Activated gamma-delta T cell (primary cell): Measurements from ENCODE around the gene SLC17A2.

Experiments used
- DNase-seq: peaks from one replicate; lab custom pipeline; 2025; lab: John Stamatoyannopoulos, UW

Gene SLC17A2

DNA sequence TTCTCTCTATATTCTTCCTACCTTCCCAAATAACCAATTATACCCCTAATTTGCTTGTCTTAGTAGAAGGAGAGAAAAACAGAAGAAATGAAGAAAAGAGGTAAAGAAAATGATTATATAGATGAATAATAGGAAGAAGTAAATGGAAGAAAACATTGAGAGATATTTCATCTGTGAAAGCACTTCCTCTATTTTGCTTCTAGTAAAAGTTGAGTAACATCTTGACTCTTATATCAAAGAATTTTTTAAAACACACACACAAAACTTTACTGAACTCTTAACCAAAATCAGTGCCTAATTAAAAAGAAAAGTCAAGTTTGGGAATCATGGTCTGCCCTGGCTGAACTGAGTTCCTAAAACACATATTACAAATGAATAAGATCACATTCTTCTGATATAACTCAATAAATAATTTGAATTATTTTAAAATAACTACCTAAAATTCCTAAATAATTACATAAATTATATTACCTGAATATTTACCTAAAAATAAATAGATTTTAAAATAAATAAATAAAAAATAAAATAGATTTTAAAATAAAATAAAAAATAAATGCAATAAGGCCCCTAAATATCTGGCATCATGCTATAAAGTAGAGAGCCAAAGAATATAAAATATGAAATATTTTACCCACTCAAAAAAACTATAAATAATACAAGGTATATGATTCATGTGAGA is 8.8 kb downstream of the SLC17A2 start:
- no peak for DNase-seq

GRCh38 chr6:25919657-25920056 is 10.8 kb downstream of the SLC17A2 start:
- no peak for DNase-seq

DNA sequence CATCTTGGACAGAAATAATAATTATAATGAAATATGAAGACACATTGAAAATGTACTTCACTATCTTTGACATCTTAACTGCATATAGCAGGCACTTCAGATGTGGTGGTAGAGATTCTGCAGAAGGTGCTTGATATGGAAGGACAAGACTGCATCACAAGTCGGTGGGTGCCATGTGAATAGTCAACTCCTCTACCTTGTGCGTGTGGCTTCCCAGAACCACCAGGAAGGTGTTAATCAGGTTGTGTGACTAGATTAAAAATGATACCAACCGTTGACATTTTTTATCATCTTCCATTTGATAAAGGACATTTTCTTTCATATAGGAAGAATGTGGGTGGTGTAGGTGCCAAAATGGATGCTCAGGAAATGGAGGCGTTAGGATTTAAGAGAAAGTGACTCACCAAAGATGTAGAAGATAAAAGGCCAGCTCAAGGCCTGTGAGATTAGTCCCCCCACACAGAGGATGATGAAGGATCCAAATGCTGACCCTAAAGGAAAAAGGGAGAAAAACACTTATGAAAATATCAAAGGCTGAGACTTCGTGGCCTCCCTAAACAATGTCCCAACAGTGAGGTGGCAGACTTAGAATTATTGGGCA is 12.3 kb downstream of the SLC17A2 start:
- DNase-seq = no peak

DNA sequence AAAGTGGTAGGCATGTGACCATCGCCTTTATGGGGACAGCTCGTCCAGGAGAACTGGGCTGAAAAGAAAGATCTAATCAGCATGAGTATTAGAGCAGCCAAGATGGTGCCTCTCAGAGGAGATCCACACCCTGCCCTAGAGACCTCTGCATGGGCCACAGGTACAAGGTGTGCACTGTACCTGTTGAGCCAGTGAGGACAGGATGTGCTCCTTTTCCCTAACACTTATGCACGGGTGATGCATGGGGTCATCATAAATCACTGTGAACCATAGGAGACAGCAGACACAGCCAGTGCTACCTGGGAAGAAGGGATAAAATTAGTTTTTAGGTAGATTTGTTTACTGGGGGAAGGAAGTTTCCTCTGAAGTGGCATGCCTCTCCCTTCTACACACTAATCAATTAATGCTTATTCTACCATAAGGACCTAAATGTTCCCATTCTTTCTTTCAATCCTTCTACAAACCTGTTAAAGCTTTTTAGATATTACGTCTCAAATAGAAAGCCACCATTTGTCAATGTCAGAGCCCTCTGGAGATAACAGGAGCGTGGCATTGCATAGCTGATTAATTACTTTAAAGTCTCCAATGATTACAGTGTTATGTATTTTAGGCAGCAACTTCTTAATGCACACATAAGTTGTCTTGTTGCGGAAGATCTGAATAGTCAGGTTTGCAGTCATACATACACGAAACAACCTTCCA is 13.6 kb downstream of the SLC17A2 start:
- DNase-seq = no peak

GRCh38 chr6:25916330-25916729 is 14.2 kb downstream of the SLC17A2 start:
- DNase-seq = no peak

- DNase-seq = no peak
Observed at GRCh38 chr6:25913741-25914140, 16.8 kb downstream of the SLC17A2 start.

DNA sequence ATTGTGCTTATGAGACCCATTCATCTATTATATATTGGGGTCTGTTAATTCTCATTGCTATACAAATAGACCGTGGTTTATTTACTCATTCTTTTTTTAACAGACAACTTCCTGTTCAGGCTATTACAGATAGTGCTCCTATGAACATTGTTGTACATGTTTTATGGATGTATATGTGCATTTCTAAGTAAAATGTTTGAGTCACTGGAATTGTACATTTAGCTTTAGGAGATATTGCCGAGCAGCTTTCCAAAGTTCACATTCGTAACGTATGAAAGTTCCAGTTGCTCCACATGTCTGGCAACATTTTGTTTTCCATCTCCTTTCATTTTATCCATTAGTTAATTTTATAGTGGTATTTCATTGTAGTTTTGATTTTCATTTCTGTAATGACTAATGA is 19.1 kb downstream of the SLC17A2 start:
- DNase-seq = no peak

DNA sequence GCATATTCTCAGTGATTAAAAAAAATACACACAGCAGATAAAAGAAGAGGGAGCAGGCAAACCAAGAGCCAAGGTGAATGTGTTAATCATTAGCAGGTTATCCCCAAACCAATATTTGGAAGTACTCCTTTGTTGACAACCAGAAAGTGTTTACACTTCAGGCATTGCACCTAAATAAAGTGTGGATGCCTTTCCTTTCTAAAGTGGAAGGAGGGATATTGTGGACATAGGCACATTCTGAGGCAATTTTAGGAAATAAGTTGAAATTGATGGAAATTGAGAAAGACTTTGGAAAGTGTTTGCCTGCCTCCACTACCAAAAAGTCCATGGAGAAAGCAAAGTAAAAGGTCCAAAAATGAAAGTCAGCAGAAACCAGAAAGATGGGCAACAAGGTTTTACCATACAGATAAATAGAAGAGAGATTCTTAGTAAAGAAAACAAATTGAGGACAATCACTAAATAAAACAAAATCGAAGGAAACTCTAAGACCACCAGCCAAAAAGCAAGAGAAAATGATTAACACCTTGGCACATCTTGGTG is 22.9 kb downstream of the SLC17A2 start:
- no peak for DNase-seq

DNA sequence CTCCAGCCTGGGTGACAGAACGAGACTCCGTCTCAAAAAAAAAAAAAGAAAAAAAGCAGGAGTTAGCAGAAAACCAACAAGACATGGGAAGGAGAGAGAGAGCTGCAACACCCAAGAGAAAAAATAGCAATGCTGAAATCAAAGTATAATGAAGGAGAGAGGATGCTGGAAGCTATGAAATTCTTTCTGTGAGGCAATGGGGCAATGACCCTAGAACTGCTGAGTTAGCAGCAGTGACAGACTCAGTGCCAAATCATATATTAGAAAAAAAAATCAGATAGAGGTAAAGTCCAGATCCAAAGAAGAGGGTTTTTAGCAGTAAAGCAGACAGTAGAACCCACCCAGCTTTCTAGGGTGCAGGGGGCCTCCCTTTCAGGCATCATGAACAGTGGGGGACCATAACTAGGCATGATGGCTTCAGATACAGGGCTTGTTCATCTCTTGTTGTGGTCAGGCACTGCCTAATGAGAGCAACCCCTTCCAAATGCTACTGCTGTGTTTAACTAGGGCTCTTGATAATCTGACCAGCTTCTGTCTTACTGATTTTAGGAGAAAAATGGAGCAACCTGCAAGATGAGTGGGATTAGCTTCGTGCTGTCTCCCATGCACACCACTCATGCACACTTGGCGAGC is 26.9 kb downstream of the SLC17A2 start:
- DNase-seq = no peak

GRCh38 chr6:25902071-25902470 is 28.4 kb downstream of the SLC17A2 start:
- no peak for DNase-seq

GRCh38 chr6:25900843-25901242 is 29.6 kb downstream of the SLC17A2 start:
- no peak for DNase-seq

DNA sequence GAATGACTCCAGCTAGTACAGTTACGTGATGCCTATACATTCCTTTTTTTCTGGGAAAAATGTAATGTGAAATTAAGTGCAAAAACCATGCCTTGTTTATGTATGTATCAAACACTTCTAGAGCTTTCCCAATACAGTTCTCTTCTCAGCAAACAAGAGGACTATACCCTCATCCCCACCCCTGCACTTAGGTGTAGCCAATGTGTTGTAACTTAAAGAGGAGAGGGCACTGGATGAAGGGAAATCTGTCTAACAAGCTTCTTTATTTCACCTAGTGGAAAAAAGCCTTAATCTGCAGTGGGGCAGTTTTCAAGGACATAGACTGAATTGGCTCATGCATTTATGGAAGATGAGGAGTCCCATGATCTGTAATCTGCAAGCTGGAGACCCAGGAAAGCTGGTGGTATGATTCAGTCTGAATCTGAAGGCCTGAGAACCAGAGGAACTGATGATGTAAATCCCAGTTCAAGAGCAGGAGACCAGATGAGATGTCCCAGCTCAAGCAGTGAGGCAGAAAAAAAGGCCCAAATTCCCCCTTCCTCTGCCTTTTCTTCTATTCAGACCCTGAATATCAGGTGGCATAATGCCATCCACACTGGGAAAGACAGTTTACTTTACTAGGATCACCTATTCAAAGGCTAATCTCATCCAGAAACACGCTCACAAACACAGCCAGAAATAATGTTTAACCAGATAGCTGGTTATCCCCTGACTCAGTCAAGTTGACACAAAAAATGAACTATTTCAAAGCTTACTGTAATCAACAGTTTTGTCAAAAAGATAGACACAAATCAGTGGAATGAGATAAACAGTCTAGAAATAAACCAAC is 30.7 kb downstream of the SLC17A2 start:
- no peak for DNase-seq

DNA sequence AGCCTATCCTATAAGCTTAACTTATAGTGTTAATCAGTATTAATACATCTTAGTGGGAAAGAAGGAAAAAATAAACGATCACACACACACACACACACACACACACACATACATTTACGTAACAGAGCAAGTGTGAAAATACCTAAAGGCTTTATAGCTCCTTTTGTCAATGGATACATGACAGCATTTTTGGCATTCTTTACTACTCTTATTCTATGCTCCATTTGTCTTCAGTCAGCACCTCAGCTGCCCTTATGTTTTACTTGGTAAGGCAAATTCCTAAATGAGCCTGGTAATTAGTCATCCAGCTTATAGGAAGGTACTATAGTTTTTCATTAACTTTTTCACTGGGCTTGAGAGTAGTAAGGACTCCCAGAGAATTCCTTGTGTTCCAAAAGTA is 31.4 kb downstream of the SLC17A2 start:
- DNase-seq = no peak

DNA sequence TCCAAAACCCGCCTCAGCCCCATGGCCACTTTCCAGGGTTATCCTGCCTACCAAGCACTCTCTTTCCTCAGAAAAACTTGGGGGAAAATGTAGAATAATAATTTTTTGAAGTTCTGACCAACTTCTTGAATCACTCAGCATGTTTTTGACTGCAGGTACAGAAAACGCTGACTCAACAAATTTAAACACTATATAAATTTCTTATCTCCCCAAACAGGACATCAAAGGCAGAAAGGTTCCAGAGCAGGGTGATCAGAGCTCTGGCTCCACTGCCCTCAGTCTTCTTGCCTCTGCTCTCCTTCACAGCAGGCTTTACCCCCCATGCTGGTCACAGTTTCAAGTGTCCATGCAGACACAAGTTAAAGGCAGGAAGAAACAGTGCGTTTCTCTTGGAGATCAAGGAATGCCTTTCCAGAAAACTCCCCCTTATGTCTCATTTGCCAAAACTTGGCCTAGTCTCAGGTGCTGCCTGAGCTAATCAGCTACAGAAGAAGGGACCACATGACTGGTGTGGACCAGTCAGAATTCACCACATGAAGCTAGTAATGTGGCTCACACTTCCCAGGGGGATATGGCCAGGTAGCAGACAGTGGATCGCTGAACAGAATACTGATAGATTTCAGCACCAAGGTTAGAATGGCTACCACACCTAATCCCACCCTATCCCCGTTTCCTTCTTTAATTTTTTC is 32.1 kb downstream of the SLC17A2 start:
- DNase-seq = no peak

DNA sequence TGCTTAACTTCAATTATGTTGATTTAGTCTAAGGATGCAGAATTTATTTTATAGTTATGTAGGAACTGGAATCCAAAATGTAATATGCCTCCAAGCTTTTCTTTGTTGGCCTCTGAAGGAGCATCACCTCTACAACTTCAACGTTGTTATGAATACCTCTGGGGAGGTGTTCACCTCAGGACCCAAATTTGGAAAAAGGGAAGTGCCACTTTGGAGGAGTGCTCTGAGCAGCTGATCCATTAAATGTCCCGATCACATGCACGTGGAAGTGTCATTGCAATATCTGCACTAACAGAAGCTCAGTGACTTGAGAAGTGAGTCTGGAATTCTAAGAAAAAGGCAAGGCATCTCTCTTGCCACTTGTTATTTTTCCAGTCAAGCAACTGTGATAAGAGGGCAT is 34.2 kb downstream of the SLC17A2 start:
- no peak for DNase-seq

- DNase-seq = no peak
Observed at GRCh38 chr6:25895771-25896170, 34.7 kb downstream of the SLC17A2 start.

- no peak for DNase-seq
Observed at GRCh38 chr6:25893778-25894177, 36.7 kb downstream of the SLC17A2 start.

DNA sequence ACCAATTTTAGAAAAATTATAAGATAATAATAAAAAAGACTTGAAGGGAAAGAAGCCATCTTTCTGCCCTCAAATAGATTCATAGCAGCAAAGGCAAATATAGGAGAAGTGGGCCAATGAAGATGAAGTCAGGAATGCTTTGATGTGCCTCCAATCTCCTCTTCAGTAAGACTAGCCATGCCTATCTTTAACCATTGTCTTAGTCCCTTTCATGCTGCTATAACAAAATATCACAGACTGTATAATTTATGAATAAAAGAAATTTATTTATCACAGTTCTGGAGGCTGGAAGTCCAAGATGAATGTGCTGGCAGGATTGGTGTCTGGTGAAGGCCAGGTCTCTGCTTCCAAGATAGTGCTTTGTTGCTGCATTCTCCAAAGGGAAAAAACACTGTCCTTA is 37.6 kb downstream of the SLC17A2 start:
- DNase-seq = no peak

- DNase-seq = no peak
Observed at GRCh38 chr6:25889877-25890853, 40.3 kb downstream of the SLC17A2 start.

DNA sequence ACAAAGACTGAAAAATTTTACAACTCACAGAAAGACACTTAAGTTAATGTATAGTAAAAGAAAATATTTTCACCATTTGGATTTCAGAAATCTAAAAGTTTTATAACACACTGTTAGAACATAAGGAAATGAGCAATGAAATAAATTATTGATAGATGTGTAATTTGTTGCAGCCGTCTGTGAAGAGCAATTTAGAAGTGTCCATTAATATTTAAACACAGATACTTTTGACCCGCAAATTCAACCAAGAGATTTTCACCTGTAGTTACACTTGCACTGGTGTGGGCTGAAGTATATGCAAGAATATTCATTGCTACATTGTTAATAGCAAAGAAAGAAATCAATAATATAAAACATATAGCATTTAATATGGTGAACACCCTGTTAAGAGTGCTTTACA is 41.9 kb downstream of the SLC17A2 start:
- DNase-seq = no peak
